HUES6 (cell line): ENCODE results near the gene PKDCC.

ENCODE experiments used
- H3K27ac ChIP-seq: 2 replicates; pipeline ENCODE4 v1.7.0; 2013; ENCODE audit warnings: low read depth, mild to moderate bottlenecking, low read length, inconsistent platforms
- H3K27me3 ChIP-seq: 2 replicates; pipeline ENCODE4 v1.6.1; 2013; ENCODE audit warnings: low read length; ENCODE audit not compliant: control insufficient read depth, insufficient read depth
- H3K36me3 ChIP-seq: 2 replicates; pipeline ENCODE4 v1.6.1; 2013; ENCODE audit warnings: low read length; ENCODE audit not compliant: control insufficient read depth, insufficient read depth
- H3K4me1 ChIP-seq: 2 replicates; pipeline ENCODE4 v1.6.1; 2013; ENCODE audit warnings: low read length; ENCODE audit not compliant: control insufficient read depth, insufficient read depth
- H3K4me3 ChIP-seq: 2 replicates; pipeline ENCODE4 v1.5.1; 2013; ENCODE audit warnings: low read depth, low read length
- H3K9ac ChIP-seq: one replicate; pipeline ENCODE4 v1.6.1; 2013; ENCODE audit warnings: mild to moderate bottlenecking, low read length
- H3K9me3 ChIP-seq: 2 replicates; pipeline ENCODE4 v1.6.1; 2013; ENCODE audit warnings: low read depth, low read length; ENCODE audit not compliant: control insufficient read depth, insufficient read depth

PKDCC gene

GRCh38 chr2:42010743-42011298 lies 37.0 kb upstream of the PKDCC start:
- Histone ChIP-seq H3K36me3 (no peaks in the 10 kb centered on the region), H3K4me1 (peaks cover 3% of the 10 kb centered on the region; the same call in 1 of the 2 replicates), H3K4me3 (no peak overlapping the region), H3K9ac (no peak overlapping the region), H3K9me3 (peaks cover 3% of the 10 kb centered on the region; the same call in 1 of the 2 replicates), H3K27me3 (no peaks in the 10 kb centered on the region), H3K27ac (no peak overlapping the region)

- Histone ChIP-seq H3K27me3 (no peaks in the 10 kb centered on the region), H3K9me3 (peaks cover 8% of the 10 kb centered on the region; the same call in 1 of the 2 replicates), H3K36me3 (no peaks in the 10 kb centered on the region), H3K9ac (no peak overlapping the region), H3K4me1 (peaks cover 3% of the 10 kb centered on the region; the same call in 1 of the 2 replicates), H3K4me3 (no peak overlapping the region), H3K27ac (no peak overlapping the region)
Observed at GRCh38 chr2:42012137-42012536, 35.7 kb upstream of the PKDCC start.

GRCh38 chr2:42012651-42013050 lies 35.2 kb upstream of the PKDCC start:
- Histone ChIP-seq H3K9me3 (peaks cover 8% of the 10 kb centered on the region; the same call in 1 of the 2 replicates), H3K27me3 (no peaks in the 10 kb centered on the region), H3K4me1 (peaks cover 3% of the 10 kb centered on the region; the same call in 1 of the 2 replicates), H3K9ac (no peak overlapping the region), H3K36me3 (no peaks in the 10 kb centered on the region), H3K4me3 (no peak overlapping the region), H3K27ac (no peak overlapping the region)

GRCh38 chr2:42013409-42013808 lies 34.4 kb upstream of the PKDCC start:
- H3K9me3 ChIP-seq: peaks cover 8% of the 10 kb centered on the region; the same call in 1 of the 2 replicates
- no peak overlapping the region for H3K4me3 ChIP-seq
- H3K4me1 ChIP-seq: no peaks in the 10 kb centered on the region
- no peak overlapping the region for H3K9ac ChIP-seq
- H3K27me3 ChIP-seq: no peaks in the 10 kb centered on the region
- H3K27ac ChIP-seq: no peak overlapping the region
- no peaks in the 10 kb centered on the region for H3K36me3 ChIP-seq

GRCh38 chr2:42021464-42021863 lies 26.4 kb upstream of the PKDCC start:
- Histone ChIP-seq H3K4me1 (peaks cover 14% of the 10 kb centered on the region), H3K27ac (no peak overlapping the region)

GRCh38 chr2:42025151-42025582 lies 22.7 kb upstream of the PKDCC start:
- Histone ChIP-seq H3K27ac (no peak overlapping the region), H3K36me3 (no peaks in the 10 kb centered on the region), H3K9ac (peak overlapping the region; percentile 2), H3K27me3 (no peaks in the 10 kb centered on the region), H3K9me3 (peaks cover 4% of the 10 kb centered on the region; the same call in 1 of the 2 replicates), H3K4me3 (no peak overlapping the region), H3K4me1 (peaks cover 35% of the 10 kb centered on the region)

More at GRCh38 chr2:42021464-42021863, 26.4 kb upstream of the PKDCC start:
- Histone ChIP-seq H3K9ac (no peak overlapping the region), H3K9me3 (peaks cover 5% of the 10 kb centered on the region; the same call in 1 of the 2 replicates), H3K4me3 (no peak overlapping the region), H3K27me3 (no peaks in the 10 kb centered on the region), H3K36me3 (no peaks in the 10 kb centered on the region)

GRCh38 chr2:42026272-42026671 lies 21.5 kb upstream of the PKDCC start:
- Histone ChIP-seq H3K27me3 (peaks cover 6% of the 10 kb centered on the region; the same call in 1 of the 2 replicates), H3K4me1 (peaks cover 46% of the 10 kb centered on the region), H3K9ac (no peak overlapping the region), H3K27ac (no peak overlapping the region), H3K9me3 (peaks cover 4% of the 10 kb centered on the region; the same call in 1 of the 2 replicates), H3K36me3 (no peaks in the 10 kb centered on the region), H3K4me3 (no peak overlapping the region)

- H3K9ac ChIP-seq: no peak overlapping the region
- no peaks in the 10 kb centered on the region for H3K36me3 ChIP-seq
- H3K27me3 ChIP-seq: peaks cover 12% of the 10 kb centered on the region; the same call in 1 of the 2 replicates
- H3K9me3 ChIP-seq: no peaks in the 10 kb centered on the region
- no peak overlapping the region for H3K27ac ChIP-seq
- peaks cover 59% of the 10 kb centered on the region for H3K4me1 ChIP-seq
- H3K4me3 ChIP-seq: no peak overlapping the region
Observed at GRCh38 chr2:42028571-42029148, 19.2 kb upstream of the PKDCC start.

- no peak overlapping the region for H3K9ac ChIP-seq
- no peak overlapping the region for H3K4me3 ChIP-seq
- peaks cover 12% of the 10 kb centered on the region; the same call in 1 of the 2 replicates for H3K27me3 ChIP-seq
- no peaks in the 10 kb centered on the region for H3K36me3 ChIP-seq
- H3K27ac ChIP-seq: no peak overlapping the region
- no peaks in the 10 kb centered on the region for H3K9me3 ChIP-seq
- peaks cover 59% of the 10 kb centered on the region for H3K4me1 ChIP-seq
Observed at GRCh38 chr2:42029171-42029570, 18.6 kb upstream of the PKDCC start.

- Histone ChIP-seq H3K4me1 (peaks cover 56% of the 10 kb centered on the region), H3K36me3 (no peaks in the 10 kb centered on the region), H3K9ac (peak overlapping the region; percentile 26), H3K4me3 (no peak overlapping the region), H3K27me3 (peaks cover 12% of the 10 kb centered on the region; the same call in 1 of the 2 replicates), H3K27ac (peak overlapping the region; percentile 22; the same call in 1 of the 2 replicates), H3K9me3 (no peaks in the 10 kb centered on the region)
Observed at GRCh38 chr2:42029639-42030199, 18.1 kb upstream of the PKDCC start.

- no peaks in the 10 kb centered on the region for H3K9me3 ChIP-seq
- H3K27me3 ChIP-seq: peaks cover 12% of the 10 kb centered on the region; the same call in 1 of the 2 replicates
- H3K4me3 ChIP-seq: no peak overlapping the region
- H3K9ac ChIP-seq: peak overlapping the region; percentile 27
- H3K4me1 ChIP-seq: peaks cover 54% of the 10 kb centered on the region
- H3K27ac ChIP-seq: peak overlapping the region; percentile 22; the same call in 1 of the 2 replicates
- H3K36me3 ChIP-seq: no peaks in the 10 kb centered on the region
Observed at GRCh38 chr2:42030200-42030759, 17.5 kb upstream of the PKDCC start.
